Thymus (tissue), 11 donors: ENCODE measurements around the gene MMP2. TPM values are rescaled to one million over a fixed set of nuclear protein-coding genes. Genes with fewer than 3 reads are reported as not detected.

Experiments
- DNase-seq, 9 donors: peaks; one replicate each; pipeline ENCODE4 v3.0.0-alpha.2; 2013; ENCODE audit warnings: low spot score in 9 of 9, low read depth in 6 of 9, missing footprints in 1 of 9
- H3K27ac ChIP-seq, 2 donors: one replicate each; pipeline ENCODE4 v1.5.1; 2013; ENCODE audit warnings: control low read depth in 1 of 2, low read depth in 1 of 2, low read length in 1 of 2, mild to moderate bottlenecking in 1 of 2, moderate library complexity in 1 of 2
- H3K27me3 ChIP-seq, 2 donors: one replicate each; pipeline ENCODE4 v1.5.1; 2013; ENCODE audit warnings: low read length in 1 of 2; ENCODE audit not compliant: control insufficient read depth in 2 of 2, insufficient read depth in 1 of 2
- H3K36me3 ChIP-seq, 2 donors: one replicate each; pipeline ENCODE4 v1.5.1; 2013; ENCODE audit warnings: low read length in 1 of 2, mild to moderate bottlenecking in 1 of 2, moderate library complexity in 1 of 2; ENCODE audit not compliant: control insufficient read depth in 2 of 2, insufficient read depth in 2 of 2
- H3K4me1 ChIP-seq, 2 donors: one replicate each; pipeline ENCODE4 v1.5.1; 2013; ENCODE audit warnings: low read length in 2 of 2; ENCODE audit not compliant: control insufficient read depth in 2 of 2, insufficient read depth in 2 of 2
- H3K4me3 ChIP-seq, 2 donors: one replicate each; pipeline ENCODE4 v1.5.1; 2013; ENCODE audit warnings: low read length in 2 of 2, control low read depth in 1 of 2, mild to moderate bottlenecking in 1 of 2
- H3K9me3 ChIP-seq, 2 donors: one replicate each; pipeline ENCODE4 v1.5.1; 2013; ENCODE audit warnings: low read length in 1 of 2, mild to moderate bottlenecking in 1 of 2; ENCODE audit not compliant: control insufficient read depth in 2 of 2, insufficient read depth in 1 of 2
- WGBS: extraction: QIAGEN DNeasy Blood & Tissue Kit; methylation state at CpG from one replicate; pipeline ENCODE4 v1.1.7; 2013; 5-methylcytosine and 5-hydroxymethylcytosine counted together
- polyA plus RNA-seq: library from polyadenylated mRNA; stranded (reverse); fragments of 200-250 nt; gene quantifications from one replicate; pipeline ENCODE4 v1.2.3, GENCODE V29; 2013
- total RNA-seq: library from RNA; stranded (reverse); fragments of 120-200 nt; gene quantifications from one replicate; pipeline ENCODE4 v1.2.4, GENCODE V29; 2013
- donor health status: healthy.

Gene MMP2
- total and polyA plus RNA-seq, 2 donors, result 8.5 to 14.3 TPM

DNA sequence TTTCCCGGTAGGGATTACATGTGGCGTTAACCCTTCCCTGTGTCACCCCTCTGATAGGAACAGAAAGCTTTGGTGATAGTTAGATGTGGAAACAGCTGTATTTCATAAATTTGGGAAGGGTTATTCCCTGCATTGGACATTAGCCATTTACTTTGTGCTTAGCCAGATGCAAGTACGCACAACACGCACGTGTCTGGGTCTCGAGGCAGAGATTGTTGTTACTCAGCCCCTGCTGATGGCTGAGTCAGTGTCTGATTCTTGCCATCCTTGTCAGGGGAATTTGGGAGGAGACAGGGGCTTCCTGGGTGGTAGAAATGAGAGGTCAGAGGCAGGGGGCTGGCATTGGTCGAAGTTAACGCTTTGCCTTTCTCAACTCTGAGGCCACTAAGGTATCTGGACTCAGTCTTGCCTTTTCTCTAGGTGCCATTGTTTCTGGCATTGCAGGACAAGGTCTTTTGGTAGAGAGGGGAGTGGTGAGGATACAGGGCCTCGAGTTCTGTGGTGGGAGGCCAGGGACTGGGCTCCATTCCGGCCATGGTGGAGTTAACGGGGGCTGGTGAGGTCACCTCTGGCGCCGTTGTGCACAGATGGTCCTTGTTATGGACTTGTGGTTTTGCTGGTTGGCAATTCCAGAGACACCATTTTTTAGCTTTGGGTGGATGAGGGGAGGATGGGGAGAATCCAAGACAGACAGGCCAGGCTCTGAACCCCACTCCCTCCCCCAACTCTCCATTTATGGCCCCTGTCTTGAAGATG is 8.2 kb downstream of the MMP2 start:
- Histone ChIP-seq H3K4me1 (no peaks in the 10 kb centered on the region), H3K36me3 (no peaks in the 10 kb centered on the region), H3K27ac (no peak overlapping the region), H3K9me3 (no peaks in the 10 kb centered on the region), H3K27me3 (no peaks in the 10 kb centered on the region), H3K4me3 (no peak overlapping the region)
- DNase-seq, result no peak
- 94% methylated on average over 13 of the region's 13 CpGs for WGBS

DNA sequence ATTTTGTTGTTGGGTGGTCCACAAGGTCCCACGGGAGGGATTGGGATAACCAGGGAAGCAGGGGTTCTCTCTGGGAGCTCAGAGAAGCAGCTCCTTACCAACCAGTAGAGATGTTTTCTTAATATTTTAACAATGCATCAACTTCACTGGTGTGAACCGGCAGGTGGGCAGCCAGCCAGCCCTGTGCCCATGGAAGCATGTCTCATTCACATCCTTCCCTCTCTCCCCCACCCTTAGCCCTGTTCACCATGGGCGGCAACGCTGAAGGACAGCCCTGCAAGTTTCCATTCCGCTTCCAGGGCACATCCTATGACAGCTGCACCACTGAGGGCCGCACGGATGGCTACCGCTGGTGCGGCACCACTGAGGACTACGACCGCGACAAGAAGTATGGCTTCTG is 9.3 kb downstream of the MMP2 start:
- H3K27ac ChIP-seq, result no peak overlapping the region

DNA sequence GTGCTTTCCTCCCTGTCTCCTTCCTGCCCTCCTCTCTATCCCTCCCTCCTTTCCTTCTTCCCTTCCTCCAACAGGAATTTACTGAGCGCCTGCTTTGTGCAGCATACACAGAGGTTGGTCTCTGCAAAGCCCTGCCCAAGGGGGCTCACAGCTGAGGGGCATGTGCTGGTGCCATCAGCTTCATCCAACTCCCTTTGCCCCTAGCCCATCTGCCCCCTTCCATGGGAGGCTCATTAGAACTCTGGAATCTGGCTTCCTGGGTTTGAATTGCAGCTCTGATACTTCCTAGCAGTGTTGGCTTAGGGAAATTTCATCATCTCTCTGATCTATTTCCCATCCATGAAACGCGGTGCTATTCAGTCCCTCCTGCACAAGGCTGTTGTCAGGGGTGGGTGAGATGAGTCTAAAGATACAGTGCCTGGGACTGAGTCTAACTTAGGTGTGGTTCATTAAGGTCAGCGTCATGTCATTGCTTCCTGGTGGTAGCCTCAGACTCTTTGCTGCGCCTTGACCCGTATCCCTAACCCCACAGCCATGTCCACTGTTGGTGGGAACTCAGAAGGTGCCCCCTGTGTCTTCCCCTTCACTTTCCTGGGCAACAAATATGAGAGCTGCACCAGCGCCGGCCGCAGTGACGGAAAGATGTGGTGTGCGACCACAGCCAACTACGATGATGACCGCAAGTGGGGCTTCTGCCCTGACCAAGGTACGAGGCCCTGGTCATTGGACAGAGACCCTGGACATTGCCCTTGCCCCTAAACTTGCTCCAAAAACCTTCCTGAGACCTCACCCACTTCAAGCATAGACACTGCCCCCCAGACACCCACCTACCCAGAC is 10.3 kb downstream of the MMP2 start:
- Histone ChIP-seq H3K27ac (no peak overlapping the region), H3K9me3 (no peaks in the 10 kb centered on the region), H3K4me1 (no peaks in the 10 kb centered on the region), H3K27me3 (no peaks in the 10 kb centered on the region), H3K36me3 (no peaks in the 10 kb centered on the region), H3K4me3 (no peak overlapping the region)
- WGBS, result 96% methylated on average over 14 of the region's 14 CpGs
- DNase-seq, result no peak

More for the DNA sequence above, 9.3 kb downstream of the MMP2 start:
- Histone ChIP-seq H3K4me1 (no peaks in the 10 kb centered on the region), H3K36me3 (no peaks in the 10 kb centered on the region), H3K27me3 (no peaks in the 10 kb centered on the region), H3K4me3 (no peak overlapping the region), H3K9me3 (no peaks in the 10 kb centered on the region)
- no peak for DNase-seq
- WGBS, result 96% methylated on average over 12 of the region's 12 CpGs

DNA sequence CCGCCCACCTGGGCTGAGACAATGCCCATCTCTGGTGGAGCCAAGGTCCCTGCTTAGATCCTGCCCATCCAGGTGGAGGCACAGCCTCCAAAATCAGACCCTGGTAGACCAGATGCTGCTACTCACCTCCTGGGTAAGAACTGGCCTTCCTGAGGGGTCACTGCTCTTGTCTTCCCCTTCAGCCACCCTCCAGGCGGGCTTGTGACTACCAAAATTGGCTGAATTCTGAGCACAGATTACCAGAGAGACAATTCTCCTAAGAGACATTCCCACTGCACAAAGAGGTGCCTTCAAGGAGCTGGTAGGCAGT is 10.9 kb downstream of the MMP2 start:
- no peaks in the 10 kb centered on the region for H3K27me3 ChIP-seq
- no peaks in the 10 kb centered on the region for H3K9me3 ChIP-seq
- no peaks in the 10 kb centered on the region for H3K36me3 ChIP-seq
- H3K4me3 ChIP-seq, result no peak overlapping the region
- H3K27ac ChIP-seq, result no peak overlapping the region
- H3K4me1 ChIP-seq, result no peaks in the 10 kb centered on the region
- DNase-seq, result no peak
- 97% methylated on average over 2 of the region's 2 CpGs for WGBS

DNA sequence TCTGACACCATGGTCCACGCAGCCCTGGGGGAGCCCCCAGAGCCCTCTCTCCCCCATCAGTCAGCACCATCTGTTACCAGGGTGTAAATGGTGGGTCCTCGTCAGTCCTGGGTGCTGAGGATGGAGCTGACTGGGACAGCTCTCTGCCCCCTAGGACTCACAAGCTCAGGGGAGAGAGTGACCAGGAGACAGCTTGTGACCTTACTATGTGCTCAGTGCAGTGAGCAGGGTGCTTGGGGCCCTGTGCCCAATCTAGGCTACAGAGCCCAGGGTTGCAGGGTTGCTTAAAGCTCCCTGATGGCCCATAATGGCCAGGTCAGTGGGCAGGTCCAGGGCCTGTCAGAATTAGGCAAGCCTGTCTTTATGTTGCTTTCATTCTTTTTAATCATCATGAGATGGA is 11.3 kb downstream of the MMP2 start:
- Histone ChIP-seq H3K9me3 (no peaks in the 10 kb centered on the region), H3K4me3 (no peak overlapping the region), H3K4me1 (no peaks in the 10 kb centered on the region), H3K36me3 (no peaks in the 10 kb centered on the region), H3K27me3 (no peaks in the 10 kb centered on the region), H3K27ac (no peak overlapping the region)
- no peak for DNase-seq
- WGBS, result 88% methylated on average over 2 of the region's 2 CpGs

DNA sequence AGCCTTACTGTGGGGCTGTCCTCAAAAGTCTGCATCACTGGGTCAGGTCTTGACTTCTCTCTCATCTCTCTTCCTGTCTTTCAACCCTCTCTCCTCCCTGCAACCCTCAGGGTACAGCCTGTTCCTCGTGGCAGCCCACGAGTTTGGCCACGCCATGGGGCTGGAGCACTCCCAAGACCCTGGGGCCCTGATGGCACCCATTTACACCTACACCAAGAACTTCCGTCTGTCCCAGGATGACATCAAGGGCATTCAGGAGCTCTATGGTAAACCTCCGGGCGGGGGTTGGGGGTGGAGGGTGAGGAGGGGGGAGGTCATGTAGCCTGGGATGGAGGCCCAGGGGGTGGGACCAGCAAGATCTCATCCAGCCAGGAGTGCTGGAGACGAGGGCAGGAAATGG is 12.7 kb downstream of the MMP2 start:
- H3K36me3 ChIP-seq, result no peaks in the 10 kb centered on the region
- H3K27me3 ChIP-seq, result peaks cover 0 to under 1% of the 10 kb centered on the region in 2 donors
- peaks cover 0 to 2% of the 10 kb centered on the region in 2 donors for H3K4me1 ChIP-seq
- no peaks in the 10 kb centered on the region for H3K9me3 ChIP-seq
- no peak overlapping the region for H3K4me3 ChIP-seq
- H3K27ac ChIP-seq, result no peak overlapping the region
- DNase-seq, result no peak
- WGBS, result 89% methylated on average over 7 of the region's 7 CpGs

DNA sequence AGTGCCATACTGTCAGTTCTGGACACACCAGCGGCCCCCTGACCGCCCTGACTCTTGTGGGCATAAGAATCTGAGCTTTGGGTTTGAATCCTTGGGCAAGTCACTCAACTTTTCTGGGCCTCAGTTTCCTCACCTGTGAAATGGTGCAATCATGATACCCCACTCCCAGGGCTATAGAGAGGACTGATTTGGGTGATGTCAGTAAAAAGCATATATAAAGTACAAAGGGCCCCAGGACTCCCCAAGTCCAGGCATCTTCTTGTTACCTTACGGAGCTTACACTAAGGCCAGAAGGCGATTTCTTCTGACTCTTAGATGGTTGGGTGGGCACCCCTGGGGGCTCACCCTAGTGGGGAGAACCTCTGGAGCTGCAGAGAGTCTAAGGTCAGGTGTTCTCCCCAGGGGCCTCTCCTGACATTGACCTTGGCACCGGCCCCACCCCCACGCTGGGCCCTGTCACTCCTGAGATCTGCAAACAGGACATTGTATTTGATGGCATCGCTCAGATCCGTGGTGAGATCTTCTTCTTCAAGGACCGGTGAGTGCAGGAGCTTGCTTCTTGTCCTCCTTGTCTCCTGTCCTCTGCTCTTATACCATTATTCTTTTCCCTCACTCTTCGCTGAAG is 13.9 kb downstream of the MMP2 start:
- 90% methylated on average over 10 of the region's 10 CpGs for WGBS
- no peak for DNase-seq
- Histone ChIP-seq H3K4me3 (no peak overlapping the region), H3K9me3 (no peaks in the 10 kb centered on the region), H3K27me3 (peaks cover 0 to 2% of the 10 kb centered on the region in 2 donors), H3K36me3 (no peaks in the 10 kb centered on the region), H3K4me1 (peaks cover 0 to 5% of the 10 kb centered on the region in 2 donors), H3K27ac (no peak overlapping the region)

DNA sequence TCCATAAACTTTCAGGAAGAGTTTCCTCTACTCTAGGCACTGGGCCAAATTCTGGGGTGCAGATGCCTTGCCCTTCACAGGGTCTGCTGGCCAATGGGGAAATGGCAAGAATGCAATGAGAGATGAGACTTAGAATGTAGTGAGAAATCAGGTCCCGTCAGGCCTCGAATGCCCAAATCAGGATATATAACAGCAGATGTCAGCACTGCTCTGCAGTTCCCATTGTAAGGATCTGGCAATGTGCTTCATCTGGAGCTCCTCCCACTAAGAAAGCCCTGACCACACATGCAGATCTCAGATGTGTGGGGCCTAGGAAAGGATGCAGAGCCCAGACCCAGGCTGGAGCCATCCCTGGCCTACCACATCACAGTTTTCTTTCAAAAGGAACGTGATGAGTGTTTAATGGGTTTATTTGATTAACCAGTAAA is 16.0 kb downstream of the MMP2 start:
- Histone ChIP-seq H3K36me3 (no peaks in the 10 kb centered on the region), H3K27ac (no peak overlapping the region), H3K4me3 (no peak overlapping the region), H3K9me3 (no peaks in the 10 kb centered on the region), H3K27me3 (peaks cover 0 to 2% of the 10 kb centered on the region in 2 donors), H3K4me1 (peaks cover 0 to 10% of the 10 kb centered on the region in 2 donors)
- peak in 1 of 9 donors; percentile 25 for DNase-seq
- 54% methylated on average over 3 of the region's 3 CpGs for WGBS
